WTC11 (cell line): ENCODE measurements around the gene RBP5.

ENCODE experiments used
- ETV6 ChIP-seq: sonication (generic); formaldehyde crosslinking; IDR thresholded peaks from 2 replicates; pipeline ENCODE4 v1.8.1; 2022; ENCODE audit warnings: mild to moderate bottlenecking, missing genetic modification reagents
- NFYB ChIP-seq: sonication (generic); formaldehyde crosslinking; conservative IDR thresholded peaks from 2 replicates; pipeline ENCODE4 v1.8.0; 2022; ENCODE audit warnings: low read depth, missing genetic modification reagents
- ZNF138 ChIP-seq: sonication (generic); formaldehyde crosslinking; conservative IDR thresholded peaks from 2 replicates; pipeline ENCODE4 v1.8.1; 2022; ENCODE audit warnings: mild to moderate bottlenecking, moderate library complexity, missing genetic modification reagents
- TF ChIP-seq, protein P1 (sequence below): fragments of 200-600 bp; IDR thresholded peaks from 2 replicates; pipeline ENCODE4 v1.8.0; 2022; ENCODE audit warnings: antibody characterized with exemption
- TF ChIP-seq, protein P2 (sequence below): sonication (generic); formaldehyde crosslinking; IDR thresholded peaks from 2 replicates; pipeline ENCODE4 v1.8.1; 2022; ENCODE audit warnings: mild to moderate bottlenecking, moderate library complexity, missing genetic modification reagents

DNA sequence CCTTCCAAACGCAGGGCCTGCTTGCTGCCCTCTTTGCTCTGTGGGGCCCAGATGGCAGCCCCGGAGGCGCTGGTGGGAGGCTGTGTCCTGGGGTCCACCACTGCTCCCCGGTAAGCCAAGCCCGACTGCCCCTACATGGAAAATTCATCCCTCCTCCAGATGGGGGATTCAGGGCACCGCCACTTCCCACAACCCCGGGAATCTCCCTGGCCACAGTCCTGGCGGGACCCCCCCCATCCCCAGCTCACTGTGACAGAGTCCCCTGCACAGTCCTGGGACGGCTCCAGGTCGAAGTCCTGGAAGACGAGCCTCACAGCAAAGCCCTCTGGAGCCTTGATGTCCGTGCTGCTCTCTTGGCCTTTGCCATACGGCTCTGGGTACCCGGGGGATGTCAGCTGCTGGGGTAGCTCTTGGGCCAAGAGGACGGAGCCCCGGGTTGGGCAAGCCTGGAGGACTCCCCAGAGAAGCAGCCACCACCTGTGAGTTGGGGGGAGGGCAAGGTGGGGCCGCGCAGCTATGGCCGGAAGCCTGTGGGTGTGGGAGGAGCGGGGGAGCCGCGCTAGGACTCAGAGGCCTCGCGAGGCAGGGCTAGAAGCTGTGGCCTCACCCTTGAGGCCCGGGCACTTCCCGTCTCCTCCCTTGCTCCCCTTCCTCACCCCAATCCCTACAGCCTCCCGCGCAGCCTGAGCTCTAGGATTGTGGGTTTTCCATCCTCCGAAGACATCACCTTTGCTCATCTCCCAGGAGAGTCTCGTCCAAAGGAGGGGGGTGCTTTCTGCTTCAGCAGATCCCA, 20.5 kb downstream of the RBP5 start:
- TF ChIP-seq NFYB (CRISPR knock-in tag) (0 out of 2 replicates have a peak, but pooled peaks have one; percentile 32), ZNF138 (CRISPR knock-in tag) (no peak), ETV6 (CRISPR knock-in tag) (no peak)
- TF ChIP-seq, protein P1, sequence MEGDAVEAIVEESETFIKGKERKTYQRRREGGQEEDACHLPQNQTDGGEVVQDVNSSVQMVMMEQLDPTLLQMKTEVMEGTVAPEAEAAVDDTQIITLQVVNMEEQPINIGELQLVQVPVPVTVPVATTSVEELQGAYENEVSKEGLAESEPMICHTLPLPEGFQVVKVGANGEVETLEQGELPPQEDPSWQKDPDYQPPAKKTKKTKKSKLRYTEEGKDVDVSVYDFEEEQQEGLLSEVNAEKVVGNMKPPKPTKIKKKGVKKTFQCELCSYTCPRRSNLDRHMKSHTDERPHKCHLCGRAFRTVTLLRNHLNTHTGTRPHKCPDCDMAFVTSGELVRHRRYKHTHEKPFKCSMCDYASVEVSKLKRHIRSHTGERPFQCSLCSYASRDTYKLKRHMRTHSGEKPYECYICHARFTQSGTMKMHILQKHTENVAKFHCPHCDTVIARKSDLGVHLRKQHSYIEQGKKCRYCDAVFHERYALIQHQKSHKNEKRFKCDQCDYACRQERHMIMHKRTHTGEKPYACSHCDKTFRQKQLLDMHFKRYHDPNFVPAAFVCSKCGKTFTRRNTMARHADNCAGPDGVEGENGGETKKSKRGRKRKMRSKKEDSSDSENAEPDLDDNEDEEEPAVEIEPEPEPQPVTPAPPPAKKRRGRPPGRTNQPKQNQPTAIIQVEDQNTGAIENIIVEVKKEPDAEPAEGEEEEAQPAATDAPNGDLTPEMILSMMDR: no peak
- TF ChIP-seq, protein P2, sequence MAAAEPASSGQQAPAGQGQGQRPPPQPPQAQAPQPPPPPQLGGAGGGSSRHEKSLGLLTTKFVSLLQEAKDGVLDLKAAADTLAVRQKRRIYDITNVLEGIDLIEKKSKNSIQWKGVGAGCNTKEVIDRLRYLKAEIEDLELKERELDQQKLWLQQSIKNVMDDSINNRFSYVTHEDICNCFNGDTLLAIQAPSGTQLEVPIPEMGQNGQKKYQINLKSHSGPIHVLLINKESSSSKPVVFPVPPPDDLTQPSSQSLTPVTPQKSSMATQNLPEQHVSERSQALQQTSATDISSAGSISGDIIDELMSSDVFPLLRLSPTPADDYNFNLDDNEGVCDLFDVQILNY (CRISPR knock-in tag): no peak
